AG04450 (cell line): Measurements from ENCODE around the gene CTBP1. TPM values are rescaled to one million over a fixed set of nuclear protein-coding genes. Genes with fewer than 3 reads are reported as not detected.

Experiments used
- CTCF ChIA-PET: fragments of 300-600, 350-600 bp; formaldehyde crosslinking; extraction: SDS; loops from one replicate; lab custom pipeline; 2022; ENCODE audit warnings: antibody characterized with exemption, inconsistent platforms; lab: Charles Lee
- POLR2A ChIA-PET: fragments of 350-600 bp; formaldehyde crosslinking; extraction: SDS; loops from one replicate; lab custom pipeline; 2021; ENCODE audit warnings: antibody characterized with exemption, inconsistent platforms; lab: Yijun Ruan, JAX
- DNase-seq: peaks from one replicate; pipeline ENCODE4 v3.0.0-alpha.2; 2011; ENCODE audit warnings: low read depth, low spot score
- H3K27ac ChIP-seq: one replicate; pipeline ENCODE4 v1.5.1; 2012; ENCODE audit warnings: low read depth, low read length, control low read depth
- H3K27me3 ChIP-seq: one replicate; pipeline ENCODE4 v1.6.0; 2012; ENCODE audit warnings: low read length; ENCODE audit not compliant: control insufficient read depth, insufficient read depth
- H3K4me3 ChIP-seq: 2 replicates; pipeline ENCODE4 v1.5.1; 2011; ENCODE audit warnings: mild to moderate bottlenecking, low read depth, low read length, control low read depth
- H3K9me3 ChIP-seq: 2 replicates; pipeline ENCODE4 v1.5.1; 2012; ENCODE audit warnings: low read length; ENCODE audit not compliant: control insufficient read depth, insufficient read depth
- polyA plus RNA-seq: library from polyadenylated mRNA; depleted of rRNA; stranded (reverse); fragments of >200 nt; gene quantifications from 2 replicates; pipeline ENCODE4 v1.2.3, GENCODE V29; 2011
- TF ChIP-seq, protein P1 (sequence below): IDR thresholded peaks from 2 replicates; pipeline ENCODE4 v1.5.1; 2011; ENCODE audit warnings: low read depth, low read length, control low read depth, inconsistent platforms

The CTBP1 gene
- polyA plus RNA-seq, 1 experiment: 72.6 TPM

DNA sequence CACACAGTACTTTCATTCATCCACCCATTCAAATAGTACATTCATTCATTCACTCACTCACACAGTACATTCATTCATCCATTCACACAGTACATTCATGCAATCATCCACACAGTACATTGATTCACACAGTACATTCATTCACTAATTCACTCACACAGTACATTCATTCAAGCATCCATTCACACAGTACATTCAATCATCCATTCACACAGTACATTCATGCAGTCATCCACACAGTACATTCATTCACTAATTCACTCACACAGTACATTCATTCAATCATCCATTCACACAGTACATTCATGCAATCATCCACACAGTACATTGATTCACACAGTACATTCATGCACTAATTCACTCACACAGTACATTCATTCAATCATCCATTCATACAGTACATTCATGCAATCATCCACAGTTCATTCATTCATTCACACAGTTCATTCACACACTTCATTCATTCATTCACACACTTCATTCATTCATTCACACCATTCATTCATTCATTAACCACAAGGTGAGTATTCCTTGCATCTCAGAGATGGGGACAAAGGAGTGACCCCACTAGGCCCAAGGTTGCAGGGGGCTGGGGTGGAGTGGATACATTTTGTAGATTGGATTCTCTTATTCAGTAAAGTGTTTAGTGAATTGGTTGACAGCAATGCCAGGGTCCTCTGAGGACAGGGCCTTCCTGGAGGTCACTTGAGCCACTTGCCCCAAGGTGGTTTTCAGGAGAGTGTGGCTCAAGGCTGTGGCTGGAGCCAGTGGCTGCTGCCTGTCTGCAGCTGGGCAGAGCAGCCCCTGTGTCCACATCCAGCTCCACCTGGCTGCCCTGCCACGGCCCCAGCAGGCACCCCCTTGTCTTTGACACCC, 72.3 kb downstream of the CTBP1 start:
- POLR2A ChIA-PET: no interaction called here
- H3K27me3 ChIP-seq: peaks cover 4% of the 10 kb centered on the region
- TF ChIP-seq, protein P1, sequence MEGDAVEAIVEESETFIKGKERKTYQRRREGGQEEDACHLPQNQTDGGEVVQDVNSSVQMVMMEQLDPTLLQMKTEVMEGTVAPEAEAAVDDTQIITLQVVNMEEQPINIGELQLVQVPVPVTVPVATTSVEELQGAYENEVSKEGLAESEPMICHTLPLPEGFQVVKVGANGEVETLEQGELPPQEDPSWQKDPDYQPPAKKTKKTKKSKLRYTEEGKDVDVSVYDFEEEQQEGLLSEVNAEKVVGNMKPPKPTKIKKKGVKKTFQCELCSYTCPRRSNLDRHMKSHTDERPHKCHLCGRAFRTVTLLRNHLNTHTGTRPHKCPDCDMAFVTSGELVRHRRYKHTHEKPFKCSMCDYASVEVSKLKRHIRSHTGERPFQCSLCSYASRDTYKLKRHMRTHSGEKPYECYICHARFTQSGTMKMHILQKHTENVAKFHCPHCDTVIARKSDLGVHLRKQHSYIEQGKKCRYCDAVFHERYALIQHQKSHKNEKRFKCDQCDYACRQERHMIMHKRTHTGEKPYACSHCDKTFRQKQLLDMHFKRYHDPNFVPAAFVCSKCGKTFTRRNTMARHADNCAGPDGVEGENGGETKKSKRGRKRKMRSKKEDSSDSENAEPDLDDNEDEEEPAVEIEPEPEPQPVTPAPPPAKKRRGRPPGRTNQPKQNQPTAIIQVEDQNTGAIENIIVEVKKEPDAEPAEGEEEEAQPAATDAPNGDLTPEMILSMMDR: no peak
- CTCF ChIA-PET: interaction anchor here (0.6 kb wide), 1 partner anchor 348 kb away, joined by 4 read pairs; no protein-coding TSS in a partner anchor
- H3K27ac ChIP-seq: no peak overlapping the region
- no peak for DNase-seq
- H3K4me3 ChIP-seq: no peak overlapping the region
- H3K9me3 ChIP-seq: peaks cover 36% of the 10 kb centered on the region

DNA sequence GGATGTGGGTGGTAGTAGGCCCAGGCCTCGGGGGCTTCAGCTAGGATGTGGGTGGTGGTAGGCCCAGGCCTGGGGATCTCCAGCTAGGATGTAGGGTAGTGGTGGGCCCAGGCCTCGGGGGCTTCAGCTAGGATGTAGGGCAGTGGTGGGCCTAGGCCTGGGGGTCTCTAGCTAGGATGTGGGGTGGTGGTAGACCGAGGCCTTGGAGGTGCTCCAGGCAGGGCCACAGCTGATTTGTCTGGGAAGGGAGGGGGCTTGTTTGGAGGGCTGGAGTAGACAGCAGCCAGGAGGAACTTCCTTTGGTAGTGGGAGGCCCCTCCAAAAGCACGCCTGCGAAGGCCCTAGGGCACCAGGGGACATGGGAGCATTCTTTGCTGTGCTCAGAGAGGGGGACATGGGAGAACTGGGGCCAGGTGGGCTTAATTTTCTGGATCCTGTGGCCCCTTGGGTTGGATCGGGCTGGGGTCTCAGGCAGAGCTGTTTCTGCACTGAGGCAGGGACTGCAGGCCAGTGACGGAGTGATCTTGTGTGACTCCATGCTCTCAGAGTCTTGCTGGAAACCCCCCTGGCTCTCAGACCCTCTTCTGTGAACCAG, 73.2 kb downstream of the CTBP1 start:
- peaks cover 40% of the 10 kb centered on the region for H3K9me3 ChIP-seq
- no peak overlapping the region for H3K4me3 ChIP-seq
- no peak for DNase-seq
- CTCF ChIA-PET: interaction anchor here (0.6 kb wide), 1 partner anchor 347 kb away, joined by 4 read pairs; no protein-coding TSS in a partner anchor
- TF ChIP-seq, protein P1: no peak
- POLR2A ChIA-PET: interaction anchor here (1.3 kb wide), 1 partner anchor 25 kb away, joined by 5 read pairs; no protein-coding TSS in a partner anchor
- no peak overlapping the region for H3K27ac ChIP-seq
- peaks cover 5% of the 10 kb centered on the region for H3K27me3 ChIP-seq

DNA sequence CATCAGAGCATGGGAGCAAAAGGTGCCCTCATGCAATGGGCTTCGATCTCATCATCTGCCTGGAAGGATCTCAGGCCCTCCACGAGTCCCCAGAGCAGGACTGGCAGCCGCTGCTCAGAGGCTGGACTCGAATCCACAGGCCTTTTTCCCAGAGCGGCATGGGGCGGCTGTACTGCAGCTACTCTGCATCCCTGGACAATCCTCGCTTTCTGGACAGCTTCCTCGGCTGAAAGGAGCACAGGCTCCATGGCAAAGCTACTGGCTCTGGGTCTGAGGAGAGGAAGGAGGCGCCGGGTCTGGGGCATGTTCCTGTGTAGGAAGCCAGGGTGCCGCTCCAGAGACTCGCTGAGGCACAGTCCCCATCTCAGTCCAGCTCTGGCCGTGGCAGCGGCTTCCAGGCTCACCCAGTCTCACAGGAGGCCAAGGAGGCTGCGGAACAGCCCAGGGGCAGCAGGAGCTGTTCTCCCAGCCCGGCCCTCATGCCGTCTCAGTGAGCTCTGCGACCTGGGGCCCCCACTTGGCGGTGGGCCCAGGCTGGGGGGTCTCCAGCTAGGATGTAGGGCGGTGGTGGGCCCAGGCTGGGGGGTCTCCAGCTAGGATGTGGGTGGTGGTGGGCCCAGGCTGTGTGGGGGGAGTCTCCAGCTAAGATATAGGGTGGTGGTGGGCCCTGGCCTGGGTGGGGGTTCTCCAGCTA, 73.8 kb downstream of the CTBP1 start:
- TF ChIP-seq, protein P1: no peak
- CTCF ChIA-PET: no interaction called here
- no peak for DNase-seq
- Histone ChIP-seq H3K9me3 (peaks cover 45% of the 10 kb centered on the region), H3K4me3 (no peak overlapping the region), H3K27me3 (peaks cover 5% of the 10 kb centered on the region), H3K27ac (no peak overlapping the region)
- POLR2A ChIA-PET: interaction anchor here (1.3 kb wide), 1 partner anchor 25 kb away, joined by 5 read pairs; no protein-coding TSS in a partner anchor

DNA sequence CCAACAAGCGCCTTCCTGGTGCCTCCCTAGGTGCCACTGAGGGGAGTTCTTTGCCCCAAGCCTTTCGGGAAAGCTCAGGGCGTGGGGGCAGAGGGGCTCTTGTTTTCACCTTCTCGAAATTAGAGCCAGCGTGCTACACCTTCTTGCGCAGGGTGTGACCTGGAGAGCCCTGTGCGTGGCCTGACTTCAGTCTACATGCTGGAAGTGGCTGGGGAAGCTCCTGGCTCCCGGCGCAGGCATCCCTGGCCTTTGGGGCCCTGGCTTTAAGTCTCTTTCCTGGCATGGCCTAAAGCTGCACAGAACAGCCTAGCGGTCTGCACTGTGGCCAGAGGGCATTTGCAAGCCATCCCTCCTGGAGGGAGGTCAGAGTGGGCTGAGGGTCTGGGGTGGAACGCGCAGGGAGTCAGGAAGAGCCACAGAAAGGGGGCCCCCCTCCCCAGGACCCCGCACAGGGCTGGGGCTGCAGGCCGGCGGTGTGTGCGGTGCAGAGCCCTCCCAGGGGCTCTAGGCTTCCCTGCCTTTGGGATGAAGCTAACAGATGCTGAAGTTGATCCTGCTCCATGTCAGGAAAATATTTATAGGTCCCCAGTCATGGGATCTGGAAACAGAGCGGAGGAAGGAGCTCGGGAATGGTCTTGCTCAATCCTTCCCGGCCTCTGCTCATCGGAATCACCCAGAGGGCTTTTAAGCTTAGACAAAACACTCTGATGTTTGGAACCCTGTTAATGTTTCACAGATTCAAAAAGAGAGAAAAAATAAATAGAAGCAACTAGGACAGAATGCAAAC, 75.8 kb downstream of the CTBP1 start:
- CTCF ChIA-PET: interaction anchor here (1.2 kb wide), 1 partner anchor 42 kb away, joined by 4 read pairs; no protein-coding TSS in a partner anchor
- TF ChIP-seq, protein P1: no peak
- H3K27ac ChIP-seq: peak overlapping the region; percentile 78
- H3K27me3 ChIP-seq: peaks cover 5% of the 10 kb centered on the region
- H3K9me3 ChIP-seq: peaks cover 29% of the 10 kb centered on the region; the same call in 1 of the 2 replicates
- DNase-seq: peak; percentile 65
- H3K4me3 ChIP-seq: no peak overlapping the region
- POLR2A ChIA-PET: interaction anchor here (0.5 to 4.0 kb wide), 9 partner anchors 10 to 76 kb away, joined by 3 to 32 read pairs (median 5); no protein-coding TSS in a partner anchor
